SK-N-MC (cell line): ENCODE results near the gene GRIA1.

ENCODE experiments used
- EZH2 ChIP-seq: fragments of 200-600 bp; sonication (generic); IDR thresholded peaks from one replicate; pipeline ENCODE4 v1.6.1; 2017; ENCODE audit warnings: antibody characterized with exemption
- FOXP2 ChIP-seq: optimal IDR thresholded peaks from 2 replicates; pipeline ENCODE3; 2011; ENCODE audit warnings: mild to moderate bottlenecking, moderate library complexity; ENCODE audit not compliant: insufficient read depth; ENCODE audit errors: extremely low read length, control extremely low read depth
- POLR2AphosphoS5 ChIP-seq: IDR thresholded peaks from 2 replicates; pipeline ENCODE4 v1.6.1; 2012; ENCODE audit warnings: mild to moderate bottlenecking, low read depth, low read length, borderline replicate concordance

- TF ChIP-seq POLR2AphosphoS5 (no peak), EZH2 (no peak), FOXP2 (no peak)
Observed at GRCh38 chr5:153775923-153776322, 285.5 kb downstream of the GRIA1 start.
